ENCODE data around the gene IZUMO2. TPM values are rescaled to one million over a fixed set of nuclear protein-coding genes. Genes with fewer than 3 reads are reported as not detected.

The IZUMO2 gene
- total RNA-seq, 6 experiments from 2014 or later = not detected

DNA sequence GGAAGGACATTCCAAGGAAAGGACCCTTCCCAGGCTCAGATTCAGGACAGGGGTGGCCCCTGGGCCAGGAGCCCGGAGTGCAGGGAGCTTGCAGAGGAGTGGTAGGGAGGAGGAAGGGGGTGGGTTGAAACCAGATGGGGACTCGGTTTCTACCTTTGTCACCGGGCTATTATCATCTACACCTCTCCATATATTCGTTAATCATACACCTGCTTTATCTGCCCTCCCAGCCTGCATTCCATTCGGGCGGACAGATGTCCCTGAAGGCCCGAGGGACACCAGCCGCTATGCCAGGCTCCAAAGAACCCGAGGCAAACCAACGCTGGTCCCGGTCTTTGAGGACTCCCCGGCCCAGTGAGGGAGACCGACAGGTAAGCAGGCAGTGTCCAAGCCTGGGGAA lies 24.9 kb upstream of the IZUMO2 start:
- Mint-ChIP-seq H3K4me1 (ENCODE audit: low read depth) (no peaks in the 10 kb centered on the region), H3K9me3 (peaks cover 11% of the 10 kb centered on the region), H3K4me3 (no peak overlapping the region), H3K36me3 (ENCODE audit: low read depth) (no peaks in the 10 kb centered on the region), H3K27me3 (ENCODE audit: insufficient read depth) (peaks cover 10% of the 10 kb centered on the region), H3K27ac (no peak overlapping the region)
- TF ChIP-seq, protein P1, sequence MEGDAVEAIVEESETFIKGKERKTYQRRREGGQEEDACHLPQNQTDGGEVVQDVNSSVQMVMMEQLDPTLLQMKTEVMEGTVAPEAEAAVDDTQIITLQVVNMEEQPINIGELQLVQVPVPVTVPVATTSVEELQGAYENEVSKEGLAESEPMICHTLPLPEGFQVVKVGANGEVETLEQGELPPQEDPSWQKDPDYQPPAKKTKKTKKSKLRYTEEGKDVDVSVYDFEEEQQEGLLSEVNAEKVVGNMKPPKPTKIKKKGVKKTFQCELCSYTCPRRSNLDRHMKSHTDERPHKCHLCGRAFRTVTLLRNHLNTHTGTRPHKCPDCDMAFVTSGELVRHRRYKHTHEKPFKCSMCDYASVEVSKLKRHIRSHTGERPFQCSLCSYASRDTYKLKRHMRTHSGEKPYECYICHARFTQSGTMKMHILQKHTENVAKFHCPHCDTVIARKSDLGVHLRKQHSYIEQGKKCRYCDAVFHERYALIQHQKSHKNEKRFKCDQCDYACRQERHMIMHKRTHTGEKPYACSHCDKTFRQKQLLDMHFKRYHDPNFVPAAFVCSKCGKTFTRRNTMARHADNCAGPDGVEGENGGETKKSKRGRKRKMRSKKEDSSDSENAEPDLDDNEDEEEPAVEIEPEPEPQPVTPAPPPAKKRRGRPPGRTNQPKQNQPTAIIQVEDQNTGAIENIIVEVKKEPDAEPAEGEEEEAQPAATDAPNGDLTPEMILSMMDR (IDR thresholded peaks at IDR 0.05) = no peak
- DNase-seq = no peak

DNA sequence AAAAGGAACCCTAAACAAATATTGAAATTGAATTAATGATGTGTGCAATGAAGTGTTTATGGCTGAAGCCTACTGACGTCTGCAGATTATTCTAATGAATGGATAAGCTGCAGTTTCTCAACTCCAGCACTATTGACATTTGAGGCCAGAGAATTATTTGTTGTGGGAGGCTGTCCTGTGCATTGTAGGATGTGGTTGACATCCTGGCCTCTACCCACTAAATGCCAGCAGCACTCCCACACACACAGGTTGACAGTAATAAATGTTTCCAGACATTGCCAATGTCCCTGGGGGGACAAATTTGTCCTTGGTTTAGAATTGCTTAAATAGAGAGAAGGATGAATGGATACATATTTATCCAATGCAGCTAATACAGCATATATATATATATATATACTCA lies 21.1 kb upstream of the IZUMO2 start:
- peaks cover 3% of the 10 kb centered on the region; the same call in 1 of the 2 replicates for H3K4me1 Mint-ChIP-seq (ENCODE audit: low read depth)
- no peak overlapping the region for H3K4me3 Mint-ChIP-seq
- peaks cover 9% of the 10 kb centered on the region for H3K27me3 Mint-ChIP-seq (ENCODE audit: insufficient read depth)
- no peak overlapping the region for H3K27ac Mint-ChIP-seq
- TF ChIP-seq, protein P1 (IDR thresholded peaks at IDR 0.05) = no peak
- H3K36me3 Mint-ChIP-seq (ENCODE audit: low read depth) = no peaks in the 10 kb centered on the region
- peaks cover 5% of the 10 kb centered on the region; the same call in 1 of the 2 replicates for H3K9me3 Mint-ChIP-seq
- DNase-seq = no peak

DNA sequence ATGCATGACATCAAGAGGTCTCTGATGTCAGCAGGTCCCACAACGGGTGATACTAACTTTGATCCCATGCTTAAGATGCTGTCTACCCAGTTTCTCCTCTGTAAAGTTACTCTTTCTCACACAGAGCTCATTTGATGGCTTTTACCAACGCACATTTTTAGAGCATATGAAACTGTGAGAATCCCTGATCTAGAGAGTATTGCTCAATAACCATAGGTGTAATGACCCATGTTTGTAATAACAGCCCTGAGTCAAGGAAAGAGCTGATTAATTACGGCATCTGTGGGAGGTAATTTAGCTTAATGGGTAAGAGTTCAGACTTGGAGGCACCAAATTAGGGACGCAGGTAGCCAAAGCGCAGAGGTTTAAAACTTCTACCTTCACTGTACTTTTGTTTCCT lies 18.0 kb upstream of the IZUMO2 start:
- Mint-ChIP-seq H3K4me1 (ENCODE audit: low read depth) (peaks cover 9% of the 10 kb centered on the region; the same call in 1 of the 2 replicates), H3K9me3 (peaks cover 6% of the 10 kb centered on the region; the same call in 1 of the 2 replicates)
- no peak for DNase-seq

DNA sequence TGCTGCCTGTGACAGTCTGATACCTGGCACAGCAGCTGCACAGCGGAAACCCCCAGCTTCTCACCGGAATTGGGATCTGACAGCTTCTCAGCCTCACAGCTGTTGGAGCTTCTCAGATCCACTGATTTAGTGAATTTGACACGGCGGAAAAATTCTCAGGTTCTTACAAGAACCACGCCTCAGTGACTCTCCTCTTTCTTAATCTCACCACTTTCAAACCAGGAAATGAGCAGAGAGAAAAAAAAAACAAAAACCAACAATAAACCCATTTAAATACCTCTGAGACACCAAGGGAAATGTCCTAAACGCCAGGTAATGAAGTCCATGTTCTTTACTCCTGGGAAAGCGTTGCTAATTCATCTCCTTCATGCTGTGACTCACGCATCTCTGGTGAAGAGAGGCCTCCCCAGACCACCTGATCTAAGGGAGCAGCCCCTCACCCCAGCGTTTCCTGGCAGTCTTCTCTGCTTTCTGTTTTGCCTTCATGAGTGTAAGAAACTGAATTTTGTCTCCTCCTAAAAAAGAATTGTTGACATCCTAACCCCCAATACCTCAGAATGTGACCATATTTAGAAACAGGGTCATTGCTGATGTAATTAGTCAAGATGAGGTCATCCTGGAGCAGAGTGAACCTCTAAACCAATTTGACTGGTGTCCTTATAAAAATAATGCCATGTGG lies 15.9 kb upstream of the IZUMO2 start:
- no peak overlapping the region for H3K4me3 Mint-ChIP-seq
- H3K4me1 Mint-ChIP-seq (ENCODE audit: low read depth) = peaks cover 9% of the 10 kb centered on the region; the same call in 1 of the 2 replicates
- TF ChIP-seq, protein P1 (IDR thresholded peaks at IDR 0.05) = no peak
- H3K36me3 Mint-ChIP-seq (ENCODE audit: low read depth) = no peaks in the 10 kb centered on the region
- no peak for DNase-seq
- peaks cover 6% of the 10 kb centered on the region; the same call in 1 of the 2 replicates for H3K9me3 Mint-ChIP-seq
- peaks cover 7% of the 10 kb centered on the region for H3K27me3 Mint-ChIP-seq (ENCODE audit: insufficient read depth)
- H3K27ac Mint-ChIP-seq = no peak overlapping the region

More for the DNA sequence above, 18.0 kb upstream of the IZUMO2 start:
- Mint-ChIP-seq H3K27me3 (ENCODE audit: insufficient read depth) (peaks cover 5% of the 10 kb centered on the region), H3K36me3 (ENCODE audit: low read depth) (no peaks in the 10 kb centered on the region), H3K27ac (no peak overlapping the region), H3K4me3 (no peak overlapping the region)
- TF ChIP-seq, protein P1 (IDR thresholded peaks at IDR 0.05) = no peak

DNA sequence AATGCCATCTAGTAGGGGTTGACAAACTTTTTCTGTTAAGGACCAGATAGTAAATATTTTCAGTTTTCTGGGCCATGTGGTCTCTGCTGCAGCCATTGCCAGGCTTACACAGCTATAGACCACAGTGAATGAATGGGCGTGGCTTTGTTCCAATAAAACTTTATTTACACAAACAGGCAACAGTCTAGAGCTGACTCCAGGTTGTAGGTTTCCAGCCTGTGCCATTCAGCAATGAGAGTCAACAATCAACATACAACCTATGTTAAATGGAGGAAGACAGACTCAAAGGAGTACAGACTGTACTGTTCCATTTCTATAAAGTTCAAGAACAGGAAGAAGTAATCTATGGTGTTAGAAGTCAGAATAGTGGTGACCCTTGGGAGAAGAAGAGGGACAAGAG lies 15.2 kb upstream of the IZUMO2 start:
- H3K27ac Mint-ChIP-seq = no peak overlapping the region
- DNase-seq = no peak
- peaks cover 9% of the 10 kb centered on the region; the same call in 1 of the 2 replicates for H3K4me1 Mint-ChIP-seq (ENCODE audit: low read depth)
- peaks cover 7% of the 10 kb centered on the region for H3K27me3 Mint-ChIP-seq (ENCODE audit: insufficient read depth)
- TF ChIP-seq, protein P1 (IDR thresholded peaks at IDR 0.05) = no peak
- peaks cover 6% of the 10 kb centered on the region; the same call in 1 of the 2 replicates for H3K9me3 Mint-ChIP-seq
- no peak overlapping the region for H3K4me3 Mint-ChIP-seq
- no peaks in the 10 kb centered on the region for H3K36me3 Mint-ChIP-seq (ENCODE audit: low read depth)

Data from HFFc6 (cell line).